ENCODE measurements around the gene MMP25.

- no peak for TF ChIP-seq CTCF (IDR thresholded peaks at IDR 0.05)
- TF ChIP-seq EP300 (IDR thresholded peaks at IDR 0.05): no peak
- TF ChIP-seq POLR2A (IDR thresholded peaks at IDR 0.05): no peak
- no peak for TF ChIP-seq POLR2AphosphoS5 (IDR thresholded peaks at IDR 0.05)
These were observed 4.6 kb downstream of the MMP25 start for GRCh38 chr16:3051009-3051408.
